PC-9 (cell line): ENCODE data around the gene HMOX2.

Experiments used
- CTCF ChIP-seq: fragments of 200-600 bp; sonication (generic); conservative IDR thresholded peaks from 2 replicates; pipeline ENCODE4 v1.6.1; 2017; ENCODE audit warnings: mixed run types, antibody characterized with exemption, mild to moderate bottlenecking, moderate library complexity
- EZH2 ChIP-seq: fragments of 200-600 bp; sonication (generic); IDR thresholded peaks from 2 replicates; pipeline ENCODE4 v1.8.0; 2017; ENCODE audit warnings: antibody characterized with exemption, low read depth

GRCh38 chr16:4487955-4488498 is 11.8 kb downstream of the HMOX2 start:
- TF ChIP-seq CTCF (no peak), EZH2 (no peak)
